ENCODE results near the gene BTN3A1.

DNA sequence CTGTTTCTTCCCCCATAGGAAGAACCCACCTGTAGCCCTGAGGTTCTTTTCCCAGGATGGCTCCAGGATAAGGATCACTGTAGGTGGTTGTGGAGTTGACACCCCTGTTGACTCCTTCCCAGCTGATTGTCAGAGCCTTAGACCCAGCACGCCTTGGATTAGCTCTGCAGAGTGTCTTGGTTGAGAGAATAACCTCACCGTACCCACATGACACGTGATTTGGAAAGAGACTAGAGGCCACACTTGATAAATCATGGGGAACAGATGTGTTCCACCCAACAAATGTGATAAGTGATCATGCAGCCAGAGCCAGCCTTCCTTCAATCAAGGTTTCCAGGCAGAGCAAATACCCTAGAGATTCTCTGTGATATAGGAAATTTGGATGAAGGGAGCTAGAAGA lies 12.2 kb downstream of the BTN3A1 start:
- TF ChIP-seq, protein P1, sequence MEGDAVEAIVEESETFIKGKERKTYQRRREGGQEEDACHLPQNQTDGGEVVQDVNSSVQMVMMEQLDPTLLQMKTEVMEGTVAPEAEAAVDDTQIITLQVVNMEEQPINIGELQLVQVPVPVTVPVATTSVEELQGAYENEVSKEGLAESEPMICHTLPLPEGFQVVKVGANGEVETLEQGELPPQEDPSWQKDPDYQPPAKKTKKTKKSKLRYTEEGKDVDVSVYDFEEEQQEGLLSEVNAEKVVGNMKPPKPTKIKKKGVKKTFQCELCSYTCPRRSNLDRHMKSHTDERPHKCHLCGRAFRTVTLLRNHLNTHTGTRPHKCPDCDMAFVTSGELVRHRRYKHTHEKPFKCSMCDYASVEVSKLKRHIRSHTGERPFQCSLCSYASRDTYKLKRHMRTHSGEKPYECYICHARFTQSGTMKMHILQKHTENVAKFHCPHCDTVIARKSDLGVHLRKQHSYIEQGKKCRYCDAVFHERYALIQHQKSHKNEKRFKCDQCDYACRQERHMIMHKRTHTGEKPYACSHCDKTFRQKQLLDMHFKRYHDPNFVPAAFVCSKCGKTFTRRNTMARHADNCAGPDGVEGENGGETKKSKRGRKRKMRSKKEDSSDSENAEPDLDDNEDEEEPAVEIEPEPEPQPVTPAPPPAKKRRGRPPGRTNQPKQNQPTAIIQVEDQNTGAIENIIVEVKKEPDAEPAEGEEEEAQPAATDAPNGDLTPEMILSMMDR (IDR thresholded peaks at IDR 0.05): no peak
- TF ChIP-seq EZH2 (IDR thresholded peaks at IDR 0.05): no peak
